Astrocyte (in vitro differentiated cells and primary cell): ENCODE data around the gene TBC1D5.

Experiments
- CTCF ChIP-seq: IDR thresholded peaks from 2 replicates; pipeline ENCODE4 v1.5.1; 2011; ENCODE audit warnings: low read depth, mild to moderate bottlenecking, inconsistent platforms, low read length, moderate library complexity; ENCODE audit not compliant: insufficient read depth
- EZH2 ChIP-seq: IDR thresholded peaks from 2 replicates; pipeline ENCODE4 v1.6.1; 2012; ENCODE audit warnings: mild to moderate bottlenecking, low read length, inconsistent platforms; ENCODE audit not compliant: insufficient read depth

- TF ChIP-seq CTCF (no peak), EZH2 (no peak)
These were observed 40.3 kb upstream of the TBC1D5 start for GRCh38 chr3:17782751-17783150.
